SK-N-SH treated with all-trans-retinoic acid at 6 μM for 48 hours (cell line): ENCODE data around the gene AUTS2.

Experiments used
- BACH2 ChIP-seq: fragments of 250-450 bp; sonication (Bioruptor Pico); IDR thresholded peaks from 2 replicates; pipeline ENCODE4 v1.9.0; 2021; ENCODE audit warnings: mild to moderate bottlenecking, borderline replicate concordance
- RARB ChIP-seq: fragments of 250-450 bp; sonication (Bioruptor Pico); IDR thresholded peaks from 2 replicates; pipeline ENCODE4 v1.8.0; 2021; ENCODE audit warnings: mild to moderate bottlenecking, moderate library complexity
- ZNF70 ChIP-seq: fragments of 450-650 bp; formaldehyde crosslinking; IDR thresholded peaks from 2 replicates; pipeline ENCODE4 v1.5.0; 2020; ENCODE audit warnings: mild to moderate bottlenecking, moderate library complexity
- ZNF8 ChIP-seq: fragments of 450-650 bp; formaldehyde crosslinking; IDR thresholded peaks from 2 replicates; pipeline ENCODE4 v1.5.0; 2020; ENCODE audit warnings: mild to moderate bottlenecking, moderate library complexity

- TF ChIP-seq RARB (no peak), ZNF8 (CRISPR knock-in tag) (no peak), BACH2 (CRISPR knock-in tag) (no peak), ZNF70 (CRISPR knock-in tag) (no peak)
These were observed 93.1 kb downstream of the AUTS2 start for GRCh38 chr7:69691327-69691726.
